GM18870 (cell line): ENCODE measurements around the gene KLHL28.

Source experiments
- ATAC-seq: cut with Tn5 transposase; IDR thresholded peaks from one replicate; pipeline ENCODE4 v1.9.1; 2021; ENCODE audit warnings: moderate library complexity; ENCODE audit not compliant: unreplicated experiment

The KLHL28 gene

GRCh38 chr14:44898551-44898950 lies 63.2 kb downstream of the KLHL28 start:
- ATAC-seq = no peak

GRCh38 chr14:44897845-44898151 lies 63.9 kb downstream of the KLHL28 start:
- no peak for ATAC-seq

- peak; percentile 72 for ATAC-seq
Observed at GRCh38 chr14:44897041-44897844, 64.5 kb downstream of the KLHL28 start.

GRCh38 chr14:44896275-44897040 lies 65.3 kb downstream of the KLHL28 start:
- peak; percentile 11 for ATAC-seq

- ATAC-seq = no peak
Observed at GRCh38 chr14:44895716-44896115, 66.0 kb downstream of the KLHL28 start.

- ATAC-seq = no peak
Observed at GRCh38 chr14:44893535-44893934, 68.2 kb downstream of the KLHL28 start.

GRCh38 chr14:44891726-44892372 lies 69.9 kb downstream of the KLHL28 start:
- peak; percentile 47 for ATAC-seq

GRCh38 chr14:44889595-44890471 lies 71.9 kb downstream of the KLHL28 start:
- ATAC-seq = no peak

- no peak for ATAC-seq
Observed at GRCh38 chr14:44887596-44887955, 74.2 kb downstream of the KLHL28 start.

GRCh38 chr14:44886860-44887595 lies 74.7 kb downstream of the KLHL28 start:
- no peak for ATAC-seq

- no peak for ATAC-seq
Observed at GRCh38 chr14:44880791-44881190, 81.0 kb downstream of the KLHL28 start.
